ENCODE data around the gene ACO2. TPM values are rescaled to one million over a fixed set of nuclear protein-coding genes. Genes with fewer than 3 reads are reported as not detected.

ACO2 gene
- total and polyA plus RNA-seq, 2 of the 13 experiments (the other 11 are each of a cell fraction or from before 2014, with no cell fraction given), result 19.2 to 45.6 TPM

DNA sequence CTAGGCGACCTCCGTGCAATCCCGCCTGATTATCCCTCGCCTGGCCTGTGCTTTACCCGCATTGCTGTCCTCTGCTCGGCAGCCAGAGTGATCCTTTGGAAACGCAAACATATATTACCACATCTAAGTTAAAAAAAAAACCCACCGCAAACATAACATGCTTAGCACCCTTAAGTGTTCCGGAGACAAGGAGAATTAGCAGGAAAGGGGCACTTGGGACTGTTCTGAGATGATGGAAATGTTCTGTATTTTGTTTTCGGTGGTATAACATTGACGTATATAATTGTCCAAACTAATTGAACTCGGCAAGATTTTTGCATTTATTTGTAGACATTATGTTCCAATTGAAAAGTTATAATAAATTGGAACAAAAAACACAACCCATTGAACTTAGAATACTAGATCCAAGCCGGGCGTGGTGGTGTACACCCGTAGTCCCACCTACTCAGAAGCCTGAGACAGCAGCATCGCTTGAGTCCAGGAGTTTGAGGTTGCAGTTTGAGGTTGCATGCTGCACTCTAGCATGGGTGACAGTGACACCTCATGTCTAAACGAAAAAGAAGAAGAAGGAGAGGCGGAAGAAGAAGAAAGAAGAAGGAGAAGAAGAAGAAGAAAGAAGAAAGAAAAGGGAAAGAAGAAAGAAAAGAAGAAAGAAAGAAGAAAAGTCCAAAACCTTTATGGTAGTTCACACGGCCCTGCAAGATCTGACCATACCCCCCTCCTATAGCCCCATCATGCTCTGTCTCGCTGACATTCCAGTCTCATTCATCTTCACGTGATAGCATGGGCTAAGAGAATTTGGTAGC, 76.0 kb downstream of the ACO2 start (continued):
- TF ChIP-seq, protein P1, sequence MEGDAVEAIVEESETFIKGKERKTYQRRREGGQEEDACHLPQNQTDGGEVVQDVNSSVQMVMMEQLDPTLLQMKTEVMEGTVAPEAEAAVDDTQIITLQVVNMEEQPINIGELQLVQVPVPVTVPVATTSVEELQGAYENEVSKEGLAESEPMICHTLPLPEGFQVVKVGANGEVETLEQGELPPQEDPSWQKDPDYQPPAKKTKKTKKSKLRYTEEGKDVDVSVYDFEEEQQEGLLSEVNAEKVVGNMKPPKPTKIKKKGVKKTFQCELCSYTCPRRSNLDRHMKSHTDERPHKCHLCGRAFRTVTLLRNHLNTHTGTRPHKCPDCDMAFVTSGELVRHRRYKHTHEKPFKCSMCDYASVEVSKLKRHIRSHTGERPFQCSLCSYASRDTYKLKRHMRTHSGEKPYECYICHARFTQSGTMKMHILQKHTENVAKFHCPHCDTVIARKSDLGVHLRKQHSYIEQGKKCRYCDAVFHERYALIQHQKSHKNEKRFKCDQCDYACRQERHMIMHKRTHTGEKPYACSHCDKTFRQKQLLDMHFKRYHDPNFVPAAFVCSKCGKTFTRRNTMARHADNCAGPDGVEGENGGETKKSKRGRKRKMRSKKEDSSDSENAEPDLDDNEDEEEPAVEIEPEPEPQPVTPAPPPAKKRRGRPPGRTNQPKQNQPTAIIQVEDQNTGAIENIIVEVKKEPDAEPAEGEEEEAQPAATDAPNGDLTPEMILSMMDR (CRISPR knock-in tag; IDR thresholded peaks at IDR 0.05), result no peak
- TF ChIP-seq TEAD3 (CRISPR knock-in tag; optimal IDR thresholded peaks at IDR 0.05; ENCODE audit: borderline replicate concordance) (peak; percentile 56), ISL2 (CRISPR knock-in tag; IDR thresholded peaks at IDR 0.05) (0 out of 2 replicates have a peak, but pooled peaks have one; percentile 18), HNRNPUL1 (IDR thresholded peaks at IDR 0.05; ENCODE audit: low read depth, low read length) (no peak), KDM6A (CRISPR knock-in tag; IDR thresholded peaks at IDR 0.05; ENCODE audit: low read depth) (no peak), ZNF678 (CRISPR knock-in tag; IDR thresholded peaks at IDR 0.05) (no peak), CHD2 (IDR thresholded peaks at IDR 0.05; ENCODE audit: low read depth, low read length) (peak; percentile 3; the same call in 1 of the 2 replicates), SIN3A (IDR thresholded peaks at IDR 0.05; ENCODE audit: borderline replicate concordance, low read depth, low read length) (0 out of 2 replicates have a peak, but pooled peaks have one; percentile 83)
- TF ChIP-seq, protein P2, sequence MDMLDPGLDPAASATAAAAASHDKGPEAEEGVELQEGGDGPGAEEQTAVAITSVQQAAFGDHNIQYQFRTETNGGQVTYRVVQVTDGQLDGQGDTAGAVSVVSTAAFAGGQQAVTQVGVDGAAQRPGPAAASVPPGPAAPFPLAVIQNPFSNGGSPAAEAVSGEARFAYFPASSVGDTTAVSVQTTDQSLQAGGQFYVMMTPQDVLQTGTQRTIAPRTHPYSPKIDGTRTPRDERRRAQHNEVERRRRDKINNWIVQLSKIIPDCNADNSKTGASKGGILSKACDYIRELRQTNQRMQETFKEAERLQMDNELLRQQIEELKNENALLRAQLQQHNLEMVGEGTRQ (IDR thresholded peaks at IDR 0.05; ENCODE audit: low read depth, low read length), result no peak
- TF ChIP-seq, protein P2 (CRISPR knock-in tag; IDR thresholded peaks at IDR 0.05; ENCODE audit: borderline replicate concordance), result 0 out of 2 replicates have a peak, but pooled peaks have one; percentile 17
- TF ChIP-seq, protein P3, sequence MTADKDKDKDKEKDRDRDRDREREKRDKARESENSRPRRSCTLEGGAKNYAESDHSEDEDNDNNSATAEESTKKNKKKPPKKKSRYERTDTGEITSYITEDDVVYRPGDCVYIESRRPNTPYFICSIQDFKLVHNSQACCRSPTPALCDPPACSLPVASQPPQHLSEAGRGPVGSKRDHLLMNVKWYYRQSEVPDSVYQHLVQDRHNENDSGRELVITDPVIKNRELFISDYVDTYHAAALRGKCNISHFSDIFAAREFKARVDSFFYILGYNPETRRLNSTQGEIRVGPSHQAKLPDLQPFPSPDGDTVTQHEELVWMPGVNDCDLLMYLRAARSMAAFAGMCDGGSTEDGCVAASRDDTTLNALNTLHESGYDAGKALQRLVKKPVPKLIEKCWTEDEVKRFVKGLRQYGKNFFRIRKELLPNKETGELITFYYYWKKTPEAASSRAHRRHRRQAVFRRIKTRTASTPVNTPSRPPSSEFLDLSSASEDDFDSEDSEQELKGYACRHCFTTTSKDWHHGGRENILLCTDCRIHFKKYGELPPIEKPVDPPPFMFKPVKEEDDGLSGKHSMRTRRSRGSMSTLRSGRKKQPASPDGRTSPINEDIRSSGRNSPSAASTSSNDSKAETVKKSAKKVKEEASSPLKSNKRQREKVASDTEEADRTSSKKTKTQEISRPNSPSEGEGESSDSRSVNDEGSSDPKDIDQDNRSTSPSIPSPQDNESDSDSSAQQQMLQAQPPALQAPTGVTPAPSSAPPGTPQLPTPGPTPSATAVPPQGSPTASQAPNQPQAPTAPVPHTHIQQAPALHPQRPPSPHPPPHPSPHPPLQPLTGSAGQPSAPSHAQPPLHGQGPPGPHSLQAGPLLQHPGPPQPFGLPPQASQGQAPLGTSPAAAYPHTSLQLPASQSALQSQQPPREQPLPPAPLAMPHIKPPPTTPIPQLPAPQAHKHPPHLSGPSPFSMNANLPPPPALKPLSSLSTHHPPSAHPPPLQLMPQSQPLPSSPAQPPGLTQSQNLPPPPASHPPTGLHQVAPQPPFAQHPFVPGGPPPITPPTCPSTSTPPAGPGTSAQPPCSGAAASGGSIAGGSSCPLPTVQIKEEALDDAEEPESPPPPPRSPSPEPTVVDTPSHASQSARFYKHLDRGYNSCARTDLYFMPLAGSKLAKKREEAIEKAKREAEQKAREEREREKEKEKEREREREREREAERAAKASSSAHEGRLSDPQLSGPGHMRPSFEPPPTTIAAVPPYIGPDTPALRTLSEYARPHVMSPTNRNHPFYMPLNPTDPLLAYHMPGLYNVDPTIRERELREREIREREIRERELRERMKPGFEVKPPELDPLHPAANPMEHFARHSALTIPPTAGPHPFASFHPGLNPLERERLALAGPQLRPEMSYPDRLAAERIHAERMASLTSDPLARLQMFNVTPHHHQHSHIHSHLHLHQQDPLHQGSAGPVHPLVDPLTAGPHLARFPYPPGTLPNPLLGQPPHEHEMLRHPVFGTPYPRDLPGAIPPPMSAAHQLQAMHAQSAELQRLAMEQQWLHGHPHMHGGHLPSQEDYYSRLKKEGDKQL (CRISPR knock-in tag; IDR thresholded peaks at IDR 0.05; ENCODE audit: low read depth), result peak; percentile 27; the same call in 1 of the 2 replicates
- TF ChIP-seq, protein P4, sequence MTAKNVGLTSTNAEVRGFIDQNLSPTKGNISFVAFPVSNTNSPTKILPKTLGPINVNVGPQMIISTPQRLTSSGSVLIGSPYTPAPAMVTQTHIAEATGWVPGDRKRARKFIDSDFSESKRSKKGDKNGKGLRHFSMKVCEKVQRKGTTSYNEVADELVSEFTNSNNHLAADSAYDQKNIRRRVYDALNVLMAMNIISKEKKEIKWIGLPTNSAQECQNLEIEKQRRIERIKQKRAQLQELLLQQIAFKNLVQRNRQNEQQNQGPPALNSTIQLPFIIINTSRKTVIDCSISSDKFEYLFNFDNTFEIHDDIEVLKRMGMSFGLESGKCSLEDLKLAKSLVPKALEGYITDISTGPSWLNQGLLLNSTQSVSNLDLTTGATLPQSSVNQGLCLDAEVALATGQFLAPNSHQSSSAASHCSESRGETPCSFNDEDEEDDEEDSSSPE (CRISPR knock-in tag; IDR thresholded peaks at IDR 0.05), result 0 out of 2 replicates have a peak, but pooled peaks have one; percentile 43
- TF ChIP-seq, protein P5, sequence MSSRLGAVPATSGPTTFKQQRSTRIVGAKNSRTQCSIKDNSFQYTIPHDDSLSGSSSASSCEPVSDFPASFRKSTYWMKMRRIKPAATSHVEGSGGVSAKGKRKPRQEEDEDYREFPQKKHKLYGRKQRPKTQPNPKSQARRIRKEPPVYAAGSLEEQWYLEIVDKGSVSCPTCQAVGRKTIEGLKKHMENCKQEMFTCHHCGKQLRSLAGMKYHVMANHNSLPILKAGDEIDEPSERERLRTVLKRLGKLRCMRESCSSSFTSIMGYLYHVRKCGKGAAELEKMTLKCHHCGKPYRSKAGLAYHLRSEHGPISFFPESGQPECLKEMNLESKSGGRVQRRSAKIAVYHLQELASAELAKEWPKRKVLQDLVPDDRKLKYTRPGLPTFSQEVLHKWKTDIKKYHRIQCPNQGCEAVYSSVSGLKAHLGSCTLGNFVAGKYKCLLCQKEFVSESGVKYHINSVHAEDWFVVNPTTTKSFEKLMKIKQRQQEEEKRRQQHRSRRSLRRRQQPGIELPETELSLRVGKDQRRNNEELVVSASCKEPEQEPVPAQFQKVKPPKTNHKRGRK (CRISPR knock-in tag; IDR thresholded peaks at IDR 0.05), result peak; percentile 86; the same call in 1 of the 2 replicates
- TF ChIP-seq, protein P6, sequence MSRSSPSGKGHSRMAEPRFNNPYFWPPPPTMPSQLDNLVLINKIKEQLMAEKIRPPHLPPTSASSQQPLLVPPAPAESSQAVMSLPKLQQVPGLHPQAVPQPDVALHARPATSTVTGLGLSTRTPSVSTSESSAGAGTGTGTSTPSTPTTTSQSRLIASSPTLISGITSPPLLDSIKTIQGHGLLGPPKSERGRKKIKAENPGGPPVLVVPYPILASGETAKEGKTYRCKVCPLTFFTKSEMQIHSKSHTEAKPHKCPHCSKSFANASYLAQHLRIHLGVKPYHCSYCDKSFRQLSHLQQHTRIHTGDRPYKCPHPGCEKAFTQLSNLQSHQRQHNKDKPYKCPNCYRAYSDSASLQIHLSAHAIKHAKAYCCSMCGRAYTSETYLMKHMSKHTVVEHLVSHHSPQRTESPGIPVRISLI (CRISPR knock-in tag; IDR thresholded peaks at IDR 0.05; ENCODE audit: borderline replicate concordance), result peak; percentile 59; the same call in 1 of the 2 replicates

All from HepG2 (cell line).